ENCODE measurements around the gene PRKAB1. TPM values are rescaled to one million over a fixed set of nuclear protein-coding genes. Genes with fewer than 3 reads are reported as not detected.

Gene PRKAB1
- total RNA-seq, 1 experiment from 2014 or later = 42.2 TPM

DNA sequence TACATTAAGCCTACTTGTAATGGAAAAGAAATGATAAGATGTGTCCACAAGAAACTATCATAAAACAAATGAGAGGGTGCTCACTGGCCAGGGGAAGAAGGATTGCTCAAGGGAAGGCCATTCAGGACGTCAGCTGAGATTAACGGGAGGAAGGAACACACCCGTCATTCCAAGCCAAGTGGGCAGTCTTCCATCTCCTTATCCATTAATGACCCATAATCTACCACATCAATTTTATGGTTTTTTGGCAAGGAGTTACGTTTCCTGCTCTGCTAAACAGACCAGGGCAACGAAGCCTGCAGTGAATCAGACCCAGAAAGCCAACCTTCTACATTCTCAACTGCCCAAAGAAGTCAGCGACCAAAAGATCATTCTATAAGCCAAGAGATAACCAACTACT, 25.1 kb downstream of the PRKAB1 start:
- Histone ChIP-seq H4K8ac (replicated peaks; ENCODE audit: insufficient read length, low read depth, low read length) (no peak overlapping the region), H4K20me1 (ENCODE audit: control insufficient read depth, insufficient read depth, insufficient read length) (no peaks in the 10 kb centered on the region), H3K4me1 (ENCODE audit: insufficient read depth, low read length) (no peaks in the 10 kb centered on the region), H3T11ph (ENCODE audit: low read length) (no peak overlapping the region), H2BK5ac (ENCODE audit: insufficient read length, low read length) (no peak overlapping the region), H2BK120ac (ENCODE audit: low read depth, low read length, poor library complexity, severe bottlenecking) (no peak overlapping the region), H4K5ac (ENCODE audit: insufficient read length, low read depth, low read length) (no peak overlapping the region), H3K14ac (ENCODE audit: insufficient read depth, low read length) (no peak overlapping the region), H3K4me2 (ENCODE audit: insufficient read depth, insufficient read length, low read length) (no peak overlapping the region), H3K9me3 (ENCODE audit: control insufficient read depth, low read depth, low read length) (no peaks in the 10 kb centered on the region), H3K27me3 (ENCODE audit: insufficient read depth, low read length) (no peaks in the 10 kb centered on the region), H2BK15ac (ENCODE audit: low read depth, low read length) (no peak overlapping the region), H2AFZ (ENCODE audit: low read length) (no peak overlapping the region), H3K23ac (ENCODE audit: insufficient read length, low read depth, low read length) (no peak overlapping the region), H3K23me2 (ENCODE audit: insufficient read length, low read depth, low read length, poor library complexity, severe bottlenecking) (no peaks in the 10 kb centered on the region), H4K91ac (ENCODE audit: insufficient read length, low read depth, low read length) (no peak overlapping the region), H3K18ac (ENCODE audit: insufficient read length, low read depth, low read length) (no peak overlapping the region), H3K4ac (ENCODE audit: low read depth, low read length) (no peak overlapping the region), H3K56ac (ENCODE audit: insufficient read length, low read depth, low read length) (no peak overlapping the region), H2BK12ac (ENCODE audit: insufficient read length, low read depth, low read length) (no peak overlapping the region), H2AK5ac (ENCODE audit: insufficient read length, low read length) (no peak overlapping the region), H3K79me2 (ENCODE audit: insufficient read depth, low read length) (no peaks in the 10 kb centered on the region), H3K79me1 (ENCODE audit: insufficient read depth, low read depth, low read length, poor library complexity, severe bottlenecking) (no peaks in the 10 kb centered on the region), H3K9ac (ENCODE audit: extremely low read depth, insufficient read length, low read length) (no peak overlapping the region), H3K27ac (ENCODE audit: insufficient read length, low read depth, low read length) (no peak overlapping the region), H2BK20ac (ENCODE audit: low read depth, low read length, poor library complexity, severe bottlenecking) (no peak overlapping the region)
- H3K4me1 Mint-ChIP-seq = no peaks in the 10 kb centered on the region
- TF ChIP-seq, protein P1, sequence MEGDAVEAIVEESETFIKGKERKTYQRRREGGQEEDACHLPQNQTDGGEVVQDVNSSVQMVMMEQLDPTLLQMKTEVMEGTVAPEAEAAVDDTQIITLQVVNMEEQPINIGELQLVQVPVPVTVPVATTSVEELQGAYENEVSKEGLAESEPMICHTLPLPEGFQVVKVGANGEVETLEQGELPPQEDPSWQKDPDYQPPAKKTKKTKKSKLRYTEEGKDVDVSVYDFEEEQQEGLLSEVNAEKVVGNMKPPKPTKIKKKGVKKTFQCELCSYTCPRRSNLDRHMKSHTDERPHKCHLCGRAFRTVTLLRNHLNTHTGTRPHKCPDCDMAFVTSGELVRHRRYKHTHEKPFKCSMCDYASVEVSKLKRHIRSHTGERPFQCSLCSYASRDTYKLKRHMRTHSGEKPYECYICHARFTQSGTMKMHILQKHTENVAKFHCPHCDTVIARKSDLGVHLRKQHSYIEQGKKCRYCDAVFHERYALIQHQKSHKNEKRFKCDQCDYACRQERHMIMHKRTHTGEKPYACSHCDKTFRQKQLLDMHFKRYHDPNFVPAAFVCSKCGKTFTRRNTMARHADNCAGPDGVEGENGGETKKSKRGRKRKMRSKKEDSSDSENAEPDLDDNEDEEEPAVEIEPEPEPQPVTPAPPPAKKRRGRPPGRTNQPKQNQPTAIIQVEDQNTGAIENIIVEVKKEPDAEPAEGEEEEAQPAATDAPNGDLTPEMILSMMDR (conservative IDR thresholded peaks at IDR 0.05) = no peak
- WGBS (ENCODE audit: extremely low coverage, insufficient read length, low lambda C conversion rate) = no CpG with 5 or more reads among the region's 6 CpGs
- H3K27ac Mint-ChIP-seq = 0 out of 7 replicates have a peak overlapping the region, but pooled peaks of 1 of the 3 experiments have one; percentile 38
- DNase-seq = no peak
- H3K9me3 Mint-ChIP-seq = peaks cover 0 to under 1% of the 10 kb centered on the region in 2 experiments; a peak in 1 of 5 replicates
- H3K4me3 Mint-ChIP-seq = no peak overlapping the region
- H3K27me3 Mint-ChIP-seq (ENCODE audit: low read depth) = no peaks in the 10 kb centered on the region
- H3K36me3 Mint-ChIP-seq (ENCODE audit: insufficient read depth in 1 of 3, low read depth in 3 of 3) = peaks cover 20 to 50% (median 45%) of the 10 kb centered on the region in 3 experiments; a peak in 6 of 7 replicates

All from H9 (cell line).